GM19043 (cell line): ENCODE data around the gene GALNT15.

Experiments used
- ATAC-seq: cut with Tn5 transposase; IDR thresholded peaks from one replicate; pipeline ENCODE4 v1.9.1; 2021; ENCODE audit warnings: low read depth; ENCODE audit not compliant: unreplicated experiment

The GALNT15 gene

DNA sequence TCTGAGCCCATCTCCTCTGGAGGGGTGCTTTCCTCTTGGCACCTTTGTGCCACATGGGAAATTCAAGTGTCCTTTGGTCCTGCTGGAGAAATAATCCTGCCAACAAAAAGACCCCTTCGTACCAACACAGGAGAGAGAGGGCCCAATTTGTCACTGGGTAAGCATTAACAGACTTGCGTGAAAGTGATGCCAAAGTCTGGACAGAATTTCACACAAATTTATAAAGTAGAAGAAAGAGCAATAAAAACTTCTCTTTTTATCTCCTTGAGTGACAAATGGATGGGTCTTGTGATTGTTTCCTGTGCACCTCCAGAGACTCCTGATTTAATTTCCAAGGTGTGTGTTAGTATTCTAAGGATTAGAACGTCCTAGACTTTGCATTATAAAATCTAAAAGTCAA is 75.4 kb downstream of the GALNT15 start:
- ATAC-seq: no peak

DNA sequence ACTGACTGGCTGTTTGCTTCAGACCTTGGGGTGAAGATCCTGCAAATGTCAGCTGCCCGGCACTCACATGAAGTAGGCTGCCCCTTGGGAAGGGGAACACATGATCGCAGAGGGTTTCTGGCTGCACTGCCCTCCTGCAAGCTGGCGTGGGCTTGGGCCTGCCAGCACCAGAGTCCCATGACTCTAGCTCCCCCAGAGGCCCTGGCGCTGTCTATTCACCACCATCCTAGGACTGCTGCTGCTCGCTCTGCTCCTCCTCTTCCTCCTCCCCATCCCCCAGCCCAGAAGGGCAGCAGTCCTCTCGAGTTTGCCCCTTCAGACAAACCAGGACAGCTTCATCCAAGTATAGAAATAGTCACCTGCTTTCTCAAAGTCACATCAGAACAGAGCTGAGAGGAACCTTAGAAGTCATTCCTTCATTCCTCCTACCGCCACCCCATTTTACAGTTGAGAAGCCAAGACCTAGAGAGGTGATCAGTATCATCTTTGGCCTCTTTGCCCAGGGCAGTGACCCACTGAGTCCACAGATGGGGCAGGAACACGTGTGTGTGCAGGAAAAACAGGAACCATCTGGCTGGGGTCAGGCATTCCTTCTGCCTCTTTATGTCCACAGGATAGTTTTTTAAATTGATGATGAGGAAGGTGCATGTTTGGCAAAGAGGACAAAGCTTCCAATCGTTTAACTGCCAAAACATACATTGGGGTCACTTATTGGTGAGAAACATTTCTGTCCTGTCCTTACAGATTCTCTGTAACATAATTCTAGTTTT is 77.0 kb downstream of the GALNT15 start:
- no peak for ATAC-seq

DNA sequence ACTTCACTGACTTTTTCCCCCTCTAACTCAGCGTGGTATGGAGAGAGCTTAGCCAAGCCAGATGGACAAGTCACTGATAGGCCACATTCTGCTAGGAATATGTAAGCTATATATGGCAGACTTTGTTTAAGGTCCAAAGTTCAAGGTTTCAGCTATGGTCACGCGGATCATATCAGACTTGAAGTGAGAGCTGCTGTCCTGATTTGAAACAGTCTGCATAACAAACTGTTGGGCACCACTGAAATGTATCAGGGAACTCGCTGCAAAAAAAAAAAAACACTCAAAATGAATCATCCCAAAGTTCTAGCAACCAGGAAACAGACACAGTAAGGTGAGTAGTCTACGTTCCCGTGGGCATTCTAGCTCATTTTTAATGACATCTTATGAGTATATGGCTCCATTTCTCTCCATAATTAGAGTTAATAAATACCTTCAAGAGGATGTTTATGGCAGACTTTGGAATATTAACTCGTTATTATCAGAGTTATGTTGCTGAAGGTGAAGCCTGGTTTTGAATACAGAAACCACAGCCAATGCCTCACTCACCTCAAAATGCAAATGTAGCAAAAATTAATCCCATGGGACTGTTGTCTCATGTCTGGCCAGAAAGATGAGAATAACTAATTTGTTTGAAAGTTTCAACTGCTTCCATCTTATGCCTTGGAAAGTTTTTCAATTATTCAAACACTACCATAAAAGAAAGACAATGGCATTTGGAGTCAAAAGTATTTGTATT is 77.9 kb downstream of the GALNT15 start:
- no peak for ATAC-seq

DNA sequence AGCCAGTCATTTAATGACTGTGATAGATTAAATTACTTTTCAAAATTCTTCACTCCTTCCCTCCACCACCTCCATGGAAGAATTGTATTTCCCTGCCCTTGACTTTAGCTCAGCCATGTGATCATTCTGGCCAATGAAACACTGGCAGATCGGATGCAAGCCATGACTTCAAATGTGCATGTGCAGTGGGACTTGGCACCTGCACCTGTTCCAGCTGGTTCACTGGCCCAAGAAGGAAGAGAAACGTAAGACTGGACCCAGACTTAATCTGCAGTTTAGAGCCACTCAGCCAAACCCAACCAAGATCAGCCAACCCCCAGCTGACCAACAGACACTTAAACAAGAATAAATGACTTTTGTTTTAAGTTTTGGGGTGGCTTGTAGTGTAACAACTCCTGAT is 78.5 kb downstream of the GALNT15 start:
- no peak for ATAC-seq

DNA sequence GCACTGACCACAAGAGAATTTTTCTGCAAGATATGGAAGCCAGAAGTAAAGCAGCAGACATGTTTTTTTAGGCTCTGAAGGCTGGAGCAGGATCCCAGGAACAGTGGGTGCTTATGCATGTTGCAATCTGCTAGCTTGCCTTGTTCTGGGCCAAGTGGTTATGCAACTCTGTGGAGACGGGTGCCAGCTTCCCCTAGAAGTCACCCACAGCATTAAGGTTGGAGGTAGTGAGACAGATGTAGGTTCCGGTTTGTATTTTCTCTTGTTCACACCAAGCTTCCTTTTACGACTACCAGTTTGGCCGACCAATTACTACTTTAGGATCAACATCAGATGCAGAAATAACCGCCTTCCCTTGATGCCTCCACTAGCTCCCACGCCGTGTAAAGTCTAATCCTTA is 79.1 kb downstream of the GALNT15 start:
- no peak for ATAC-seq

DNA sequence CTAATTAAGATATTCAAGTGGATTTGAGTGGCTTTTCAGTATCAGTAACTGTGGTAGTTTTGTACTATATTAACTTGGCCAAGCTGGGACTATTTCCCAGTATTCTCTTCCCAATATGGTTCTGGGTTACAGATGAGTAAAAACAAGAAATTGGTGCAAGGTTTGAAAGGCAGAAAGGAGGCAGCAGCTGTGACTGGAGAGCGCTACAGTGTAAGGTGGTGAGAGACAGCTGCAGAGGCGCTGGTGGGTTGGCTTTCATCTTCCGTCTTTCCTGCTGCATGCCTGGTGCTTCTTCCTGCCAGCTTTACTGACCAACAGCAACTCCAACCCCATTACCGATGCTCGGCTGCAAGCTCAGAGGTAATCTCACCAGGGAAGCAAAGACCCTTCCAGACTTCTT is 80.4 kb downstream of the GALNT15 start:
- no peak for ATAC-seq

DNA sequence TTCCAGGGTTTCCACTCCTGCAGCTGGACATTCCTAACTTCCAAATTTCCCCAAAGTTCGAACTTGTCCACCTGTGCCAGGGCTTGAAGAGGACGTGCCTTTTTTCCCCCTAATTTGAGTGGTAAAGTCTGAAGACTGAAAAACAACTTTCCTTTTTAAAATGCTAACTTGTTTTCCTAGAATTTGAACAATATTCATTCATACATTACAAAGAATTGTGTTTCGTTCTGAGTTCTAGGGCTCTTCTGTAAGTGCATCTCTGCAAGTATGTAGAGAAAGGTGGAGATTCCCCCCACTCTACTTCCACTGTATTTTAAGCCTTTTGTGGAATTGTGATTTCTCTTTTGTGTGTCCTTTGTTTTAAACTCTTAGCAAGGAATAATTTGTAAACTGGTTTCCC is 80.8 kb downstream of the GALNT15 start:
- no peak for ATAC-seq

DNA sequence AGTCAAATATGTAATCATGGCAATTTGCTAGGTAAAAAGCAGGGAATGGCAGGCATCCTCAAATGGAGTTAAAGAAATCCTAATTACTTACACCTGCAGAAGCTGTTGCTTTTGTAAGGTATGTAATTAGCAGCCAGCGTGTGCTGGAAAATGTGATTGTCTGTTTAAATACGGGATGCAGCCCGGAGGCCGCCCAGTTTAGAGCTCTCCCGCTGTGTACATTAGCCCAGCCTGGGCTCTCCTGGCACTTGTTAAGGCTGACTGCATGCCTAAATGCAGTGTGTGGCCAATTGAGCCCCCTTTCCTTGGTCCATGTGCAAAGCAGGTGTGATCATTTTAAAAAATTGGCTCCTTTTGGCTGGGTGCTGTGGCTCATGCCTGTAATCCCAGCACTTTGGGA is 81.2 kb downstream of the GALNT15 start:
- no peak for ATAC-seq

DNA sequence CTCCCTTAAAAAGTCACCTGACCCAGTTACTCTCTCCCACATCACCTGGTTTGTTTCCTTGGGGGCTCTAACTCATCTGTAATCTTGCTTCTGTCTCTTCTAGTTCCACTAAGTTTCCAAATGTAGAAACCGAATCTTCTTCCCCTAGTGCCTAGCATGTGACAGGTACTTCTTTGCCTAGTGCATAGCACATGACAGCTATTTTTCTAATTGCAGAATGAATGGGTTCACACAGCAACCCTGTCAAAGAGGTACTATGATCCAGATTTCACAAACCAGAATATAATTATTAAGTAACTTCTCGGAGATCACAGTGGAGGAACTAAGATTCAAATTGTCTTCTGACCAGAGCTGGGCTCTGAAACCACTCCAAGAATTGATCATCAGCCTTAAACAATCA is 82.8 kb downstream of the GALNT15 start:
- ATAC-seq: no peak

DNA sequence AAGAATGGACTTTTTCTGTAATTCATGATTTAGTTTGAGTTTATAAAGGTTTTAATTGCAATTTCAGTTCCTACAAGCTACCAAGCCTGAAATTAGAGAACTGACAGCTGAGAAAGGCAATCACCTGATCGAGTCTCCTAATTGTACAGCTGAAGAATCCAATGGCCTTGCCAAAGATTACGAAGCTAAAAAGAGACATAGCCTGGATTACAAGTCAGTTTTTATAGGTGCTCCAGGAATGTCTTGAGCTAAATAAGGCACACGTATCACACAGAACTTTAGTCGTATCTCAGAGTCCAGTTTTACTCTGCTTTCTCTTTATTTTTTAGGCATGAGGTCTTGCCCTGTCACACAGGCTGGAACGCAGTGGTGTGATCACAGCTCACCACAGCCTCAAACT is 83.7 kb downstream of the GALNT15 start:
- ATAC-seq: no peak

DNA sequence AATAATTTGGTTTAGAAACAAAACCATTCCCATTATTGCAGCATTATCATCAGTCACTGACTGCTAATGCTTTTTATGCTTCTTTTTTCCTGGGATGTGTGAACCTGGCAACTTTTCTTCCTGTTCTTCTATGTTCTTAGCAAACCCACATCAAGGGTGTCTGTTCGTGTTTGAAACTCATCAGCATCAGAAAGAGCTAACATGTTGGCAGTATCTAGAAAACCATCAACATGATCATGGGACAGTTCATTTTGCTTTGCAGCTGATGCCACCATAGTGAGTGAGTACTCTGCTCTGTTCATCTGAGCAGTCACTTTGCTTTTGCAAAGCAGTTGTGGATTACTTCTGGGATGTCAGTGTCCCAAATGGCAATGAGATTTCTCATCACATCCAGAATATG is 84.4 kb downstream of the GALNT15 start:
- ATAC-seq: no peak

DNA sequence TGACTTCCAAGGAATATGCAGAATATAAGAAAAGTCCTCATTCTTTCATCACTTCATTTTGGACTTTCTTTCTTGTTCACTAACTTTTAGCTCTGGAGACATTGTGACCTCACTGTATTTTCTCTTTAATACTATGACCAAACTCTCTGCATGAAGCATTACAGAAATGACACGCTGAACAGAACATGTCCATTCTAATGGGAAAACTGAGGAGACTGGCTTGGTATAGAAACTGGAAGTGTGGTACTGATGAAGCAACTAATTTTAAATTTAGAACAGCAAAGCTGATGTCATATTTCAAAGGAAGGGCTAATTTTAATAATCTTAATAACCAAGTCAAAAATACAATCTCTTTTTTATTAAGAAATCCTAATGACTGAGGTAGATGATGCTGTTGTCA is 85.6 kb downstream of the GALNT15 start:
- no peak for ATAC-seq

DNA sequence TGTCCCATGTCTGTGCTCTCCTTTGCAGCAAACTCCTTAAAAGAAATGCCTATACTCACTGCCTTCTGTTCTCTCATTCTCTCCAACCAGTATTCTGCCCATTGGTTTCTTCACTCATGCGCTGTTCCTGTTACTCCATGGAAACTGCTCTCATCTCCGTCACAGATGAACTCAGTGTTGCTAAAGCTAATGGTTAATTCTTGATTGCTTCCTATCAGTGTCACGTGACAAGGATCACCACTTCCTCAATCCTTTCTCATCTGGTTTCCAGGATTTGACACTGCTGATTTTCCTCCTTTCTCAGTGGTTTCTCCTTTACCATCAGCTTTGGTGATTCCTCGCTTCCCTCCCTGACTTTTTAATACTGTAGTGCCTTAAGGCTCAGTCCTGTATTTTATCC is 87.7 kb downstream of the GALNT15 start:
- no peak for ATAC-seq

DNA sequence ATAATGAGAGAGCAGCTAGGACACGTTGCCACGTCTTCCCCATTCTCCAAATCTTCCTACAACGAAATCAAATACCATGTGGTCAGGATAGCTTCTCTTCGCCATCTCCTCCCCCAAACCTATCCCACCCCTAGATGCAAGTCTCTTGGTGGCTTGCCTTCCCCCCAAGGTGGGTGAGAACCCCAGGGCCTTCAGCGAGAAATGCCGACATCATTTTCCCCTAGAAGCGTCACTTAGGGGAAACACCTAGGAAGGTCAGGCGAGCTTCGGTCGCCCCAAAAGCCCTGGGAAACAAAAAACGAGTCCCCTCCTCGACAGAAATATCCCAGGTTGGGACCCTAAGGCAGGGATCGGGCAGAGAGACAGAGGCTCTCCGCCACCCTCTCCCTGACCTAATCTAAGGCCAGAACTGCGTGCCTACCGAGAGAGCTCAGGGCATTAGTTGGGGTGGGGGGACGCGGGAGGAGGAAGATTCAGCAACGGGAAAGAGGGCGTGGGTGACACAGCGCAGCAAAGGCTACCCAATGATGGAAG is 89.8 kb downstream of the GALNT15 start:
- ATAC-seq: no peak

DNA sequence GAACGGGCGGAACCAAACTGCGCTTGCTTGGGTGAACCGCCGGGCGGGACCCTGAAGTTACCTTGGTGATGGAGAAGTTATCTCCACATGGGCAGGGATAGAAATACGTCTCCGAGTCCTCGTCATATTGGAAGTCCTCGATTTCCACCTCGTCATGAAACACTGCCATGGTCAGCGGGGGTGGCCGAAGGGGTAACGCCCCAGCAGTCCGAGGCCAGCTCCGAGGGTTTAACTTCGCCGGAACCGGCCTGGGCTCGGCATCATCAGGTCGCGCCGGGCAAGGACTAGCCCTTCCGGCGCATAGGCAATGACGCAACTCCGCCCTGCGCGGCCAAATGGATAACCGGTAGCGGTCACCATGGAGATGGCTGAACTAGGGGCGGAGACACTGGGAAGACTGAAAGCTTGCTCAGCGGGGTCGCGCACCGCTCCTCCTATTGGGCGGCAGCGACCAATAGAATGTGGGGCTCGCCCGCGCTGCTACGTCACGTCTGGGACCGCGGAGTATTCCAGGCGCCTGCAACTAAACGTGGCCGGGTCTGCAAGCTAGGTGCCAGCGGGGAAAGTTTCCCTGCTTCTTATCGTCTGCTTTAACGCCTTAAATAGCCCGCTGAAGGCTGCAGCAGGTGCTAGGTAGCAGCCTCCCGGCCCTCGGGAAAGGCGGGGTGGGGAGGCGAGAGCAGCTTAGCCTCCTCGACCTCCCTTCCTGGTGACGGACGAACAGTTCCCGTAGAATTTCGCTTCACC is 90.4 kb downstream of the GALNT15 start, which contains the start of the genes DPH3 and OXNAD1:
TSS of gene DPH3 (minus strand) at position 236 of the 747 bp plus-strand sequence. CDS start at position 169, 67 bp downstream.
TSS of gene OXNAD1 (plus strand) at position 505 of the 747 bp plus-strand sequence. CDS start 5,741 bp downstream, outside the sequence.
- peak; percentile 100 for ATAC-seq

DNA sequence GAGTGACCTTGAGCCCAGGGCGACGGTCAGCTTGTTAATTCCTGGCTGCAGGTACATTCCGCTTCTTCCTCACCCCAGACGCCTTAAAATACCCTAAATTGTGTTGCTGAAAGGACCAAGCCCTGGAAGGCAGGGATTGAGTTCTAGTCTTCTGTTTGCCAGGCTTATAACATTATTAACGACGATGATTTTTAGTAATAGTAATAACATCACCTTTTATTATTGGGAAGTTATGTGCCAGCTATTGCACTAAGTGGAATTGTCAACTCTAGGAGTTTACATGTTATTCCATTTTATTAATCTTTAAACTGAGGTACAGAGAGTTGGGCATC is 90.9 kb downstream of the GALNT15 start:
- ATAC-seq: no peak

DNA sequence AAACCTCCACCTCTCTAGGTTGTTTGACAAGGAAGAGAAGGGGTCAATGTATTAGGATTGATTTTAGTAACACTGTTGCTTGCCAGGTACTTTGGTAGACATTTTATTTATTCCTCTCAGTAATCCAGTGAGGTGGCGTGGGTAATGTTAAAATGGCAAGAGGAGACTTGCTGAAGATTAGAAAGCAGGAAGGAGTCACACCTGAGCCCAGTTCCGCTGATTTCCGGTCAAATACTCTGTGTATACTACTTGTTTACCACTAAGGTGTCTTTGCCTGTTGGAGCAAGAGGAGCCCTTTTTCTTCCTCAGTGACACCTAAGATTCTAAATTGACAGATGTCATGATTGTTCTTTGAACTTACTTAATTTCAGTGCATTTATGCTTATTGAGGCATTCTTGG is 92.2 kb downstream of the GALNT15 start:
- ATAC-seq: no peak

DNA sequence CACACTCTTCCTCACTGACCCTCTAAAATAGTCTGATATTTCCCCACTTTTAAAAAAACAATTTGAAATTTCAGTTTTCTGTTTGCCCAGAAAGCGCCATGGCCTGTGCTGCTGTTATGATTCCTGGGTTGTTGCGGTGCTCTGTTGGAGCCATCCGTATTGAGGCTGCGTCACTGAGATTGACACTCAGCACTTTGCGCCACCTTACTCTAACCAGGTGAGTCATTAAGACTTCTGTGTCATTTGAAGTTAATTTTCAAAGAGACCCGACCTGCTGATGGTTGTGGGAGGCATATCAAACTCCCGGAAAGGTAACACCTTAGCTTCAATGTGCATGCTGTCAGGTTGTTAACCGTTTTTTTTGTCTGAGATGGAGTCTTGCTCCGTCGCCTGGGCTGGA is 96.4 kb downstream of the GALNT15 start:
- ATAC-seq: no peak

DNA sequence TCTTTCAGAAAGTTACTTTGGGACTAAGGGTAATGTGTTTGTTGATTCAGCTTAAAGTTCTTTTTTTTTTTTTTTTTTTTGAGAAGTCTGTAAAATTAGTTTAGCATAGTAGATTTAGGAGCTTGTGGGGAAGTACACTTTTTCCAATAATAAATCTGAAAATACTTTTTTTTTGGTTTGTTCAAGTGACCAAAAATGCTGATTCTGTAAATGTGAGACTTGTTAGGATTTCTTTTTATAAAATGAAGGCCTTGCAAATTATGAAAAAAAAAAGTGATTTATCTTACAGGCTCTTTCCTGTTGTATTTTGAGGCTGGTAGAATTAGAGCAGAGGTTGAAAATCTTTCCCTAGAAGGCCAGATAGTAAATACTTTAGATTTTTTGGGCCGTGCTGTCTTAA is 98.1 kb downstream of the GALNT15 start:
- ATAC-seq: no peak

DNA sequence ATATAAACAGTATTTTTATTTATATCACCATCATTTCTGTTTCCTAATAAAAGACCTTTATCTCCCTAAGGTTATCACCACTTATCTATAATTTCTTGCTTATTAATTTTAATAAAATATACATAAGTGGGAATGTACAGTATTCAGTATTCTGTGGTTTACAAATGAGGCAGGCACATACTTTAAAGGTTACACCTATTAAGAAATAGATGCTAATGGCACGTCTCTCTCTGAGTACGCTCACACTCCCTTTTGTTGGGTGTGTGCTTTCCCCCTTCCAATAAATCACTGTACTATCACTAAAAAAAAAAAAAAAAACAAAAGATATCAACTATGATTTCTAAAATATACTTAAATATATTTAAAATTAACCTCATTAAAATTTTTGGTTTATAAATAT is 99.4 kb downstream of the GALNT15 start:
- ATAC-seq: no peak

DNA sequence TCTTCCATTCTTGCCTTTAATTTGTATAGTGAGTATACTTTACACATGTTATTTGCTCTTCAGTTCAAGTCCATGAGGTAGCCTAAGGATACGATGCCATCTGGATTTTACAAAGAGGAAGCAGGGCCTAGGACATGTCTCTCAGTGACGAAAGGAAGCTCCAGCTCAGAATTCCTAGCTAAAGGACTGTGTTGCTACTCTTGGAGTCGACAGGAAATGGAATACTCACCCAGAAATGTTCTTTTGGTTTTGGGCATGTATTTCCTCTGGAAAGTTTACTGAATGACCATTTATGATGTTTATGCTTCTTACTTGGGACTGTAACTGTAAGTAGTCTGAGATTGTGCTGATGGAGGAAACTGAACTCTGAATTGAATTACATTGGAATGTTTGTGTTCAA is 103.0 kb downstream of the GALNT15 start:
- no peak for ATAC-seq
